Measurements from ENCODE around the gene TWF2.
A peak's percentile ranks its signal among the peaks of the same experiment; 100 is the strongest.

Gene TWF2

DNA sequence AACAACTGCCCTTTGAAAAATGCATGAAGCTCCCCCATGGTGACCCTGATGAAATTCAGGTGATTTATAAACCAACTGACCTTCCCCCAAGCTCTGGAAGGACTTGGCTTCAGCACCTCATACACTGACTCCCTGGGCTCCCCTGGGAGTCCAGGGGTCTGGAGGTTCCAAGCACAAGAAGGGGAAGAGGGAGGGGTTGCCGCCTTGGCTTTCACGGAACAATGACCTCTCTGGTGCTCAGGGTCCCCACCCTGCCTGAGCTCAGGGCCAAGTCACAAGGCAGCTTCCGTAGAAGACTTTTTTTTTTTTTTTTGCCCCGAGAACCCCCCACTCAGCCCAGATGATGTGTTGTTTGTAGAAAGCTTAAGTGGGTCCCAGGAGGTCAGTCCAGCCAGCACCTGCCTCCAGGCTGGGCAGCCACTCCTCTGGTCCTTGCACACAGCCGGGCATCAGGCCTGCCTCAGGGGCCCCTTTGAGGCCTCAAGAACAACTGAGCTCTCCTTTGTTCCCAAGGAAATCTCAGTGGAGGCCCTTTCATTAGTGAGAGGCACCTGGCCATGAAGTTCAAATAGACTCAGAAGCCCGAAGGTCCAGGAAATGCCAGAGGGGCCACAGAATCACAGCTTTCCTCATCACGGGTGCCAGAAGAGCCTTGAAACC lies 55.0 kb downstream of the TWF2 start:
- TF ChIP-seq, protein P1, sequence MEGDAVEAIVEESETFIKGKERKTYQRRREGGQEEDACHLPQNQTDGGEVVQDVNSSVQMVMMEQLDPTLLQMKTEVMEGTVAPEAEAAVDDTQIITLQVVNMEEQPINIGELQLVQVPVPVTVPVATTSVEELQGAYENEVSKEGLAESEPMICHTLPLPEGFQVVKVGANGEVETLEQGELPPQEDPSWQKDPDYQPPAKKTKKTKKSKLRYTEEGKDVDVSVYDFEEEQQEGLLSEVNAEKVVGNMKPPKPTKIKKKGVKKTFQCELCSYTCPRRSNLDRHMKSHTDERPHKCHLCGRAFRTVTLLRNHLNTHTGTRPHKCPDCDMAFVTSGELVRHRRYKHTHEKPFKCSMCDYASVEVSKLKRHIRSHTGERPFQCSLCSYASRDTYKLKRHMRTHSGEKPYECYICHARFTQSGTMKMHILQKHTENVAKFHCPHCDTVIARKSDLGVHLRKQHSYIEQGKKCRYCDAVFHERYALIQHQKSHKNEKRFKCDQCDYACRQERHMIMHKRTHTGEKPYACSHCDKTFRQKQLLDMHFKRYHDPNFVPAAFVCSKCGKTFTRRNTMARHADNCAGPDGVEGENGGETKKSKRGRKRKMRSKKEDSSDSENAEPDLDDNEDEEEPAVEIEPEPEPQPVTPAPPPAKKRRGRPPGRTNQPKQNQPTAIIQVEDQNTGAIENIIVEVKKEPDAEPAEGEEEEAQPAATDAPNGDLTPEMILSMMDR (IDR thresholded peaks at IDR 0.05; ENCODE audit: insufficient read depth, low read depth, low read length, missing control alignments), result no peak
- no peak overlapping the region for H3K4me3 ChIP-seq (ENCODE audit: low read length)
- no peak for DNase-seq (ENCODE audit: low read depth)

DNA sequence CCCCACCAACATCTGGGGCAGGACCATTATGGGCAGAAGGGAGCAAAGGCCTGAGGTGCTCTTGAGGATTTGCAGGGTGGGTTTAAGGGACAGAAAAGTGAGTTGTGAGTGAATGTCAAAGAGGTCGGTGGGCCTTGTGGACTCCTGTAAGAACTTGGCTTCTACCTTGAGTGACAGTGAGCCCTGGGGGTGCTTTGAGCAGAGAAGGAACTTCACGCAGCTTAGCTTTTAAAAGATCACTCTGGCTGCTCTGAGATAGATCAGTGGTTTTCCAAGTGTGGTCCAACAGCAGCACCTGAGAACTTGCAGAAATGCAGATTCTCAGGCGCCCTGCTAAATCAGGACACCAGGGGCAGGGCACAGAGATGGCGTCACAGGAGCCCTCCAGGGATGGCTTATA lies 56.3 kb downstream of the TWF2 start:
- H3K4me3 ChIP-seq (ENCODE audit: low read length), result no peak overlapping the region
- TF ChIP-seq, protein P1 (IDR thresholded peaks at IDR 0.05; ENCODE audit: insufficient read depth, low read depth, low read length, missing control alignments), result no peak

DNA sequence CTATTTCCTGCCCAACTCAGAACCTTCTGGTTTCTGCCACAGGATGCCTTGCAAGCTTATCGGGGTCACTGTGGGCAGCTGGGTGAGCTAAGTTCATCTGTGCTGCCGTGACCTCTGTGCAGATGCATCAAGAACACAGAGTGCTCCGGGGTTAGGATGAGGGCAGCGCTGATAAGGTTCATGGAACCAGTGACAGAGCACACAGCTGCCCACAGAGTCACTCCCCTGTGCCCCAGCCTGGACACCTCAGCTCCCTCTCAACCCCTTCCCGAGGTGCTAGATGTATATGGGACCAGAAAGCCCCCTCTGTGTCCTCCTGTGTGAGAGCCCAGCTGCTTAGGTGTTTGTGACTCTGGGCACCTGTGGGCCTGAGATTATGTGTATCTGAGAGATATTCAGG lies 56.8 kb downstream of the TWF2 start:
- DNase-seq (ENCODE audit: low read depth), result no peak
- TF ChIP-seq, protein P1 (IDR thresholded peaks at IDR 0.05; ENCODE audit: insufficient read depth, low read depth, low read length, missing control alignments), result no peak
- no peak overlapping the region for H3K4me3 ChIP-seq (ENCODE audit: low read length)

More for the DNA sequence above, 56.3 kb downstream of the TWF2 start:
- DNase-seq (ENCODE audit: low read depth), result no peak

DNA sequence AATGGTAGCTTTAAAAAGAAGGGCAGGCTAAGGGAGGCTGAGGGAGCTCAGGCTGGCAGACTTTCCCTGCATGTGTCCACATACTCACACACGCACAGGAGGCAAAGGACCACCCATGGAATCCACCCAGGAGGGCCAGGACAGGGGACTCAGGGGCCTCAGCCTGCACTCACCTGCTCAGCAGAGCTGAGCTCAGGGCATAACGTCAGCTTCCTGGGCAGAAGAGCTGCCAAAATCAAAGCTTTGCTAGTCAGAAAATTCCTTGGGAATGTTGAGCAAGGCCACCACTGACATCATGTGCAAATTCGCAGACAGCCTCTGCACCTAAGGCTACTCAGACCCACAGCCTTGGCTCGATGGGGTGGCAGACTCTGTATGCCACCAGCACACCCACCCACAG lies 57.4 kb downstream of the TWF2 start:
- DNase-seq (ENCODE audit: low read depth), result peak; percentile 84
- TF ChIP-seq, protein P1 (IDR thresholded peaks at IDR 0.05; ENCODE audit: insufficient read depth, low read depth, low read length, missing control alignments), result no peak
- no peak overlapping the region for H3K4me3 ChIP-seq (ENCODE audit: low read length)

Measured in epithelial cell of esophagus (primary cell).